OCI-LY1 (cell line): ENCODE data around the gene WDR35.

ENCODE experiments used
- H2AFZ ChIP-seq: fragments of 200-600 bp; sonication (generic), shearing (Covaris generic); 2 replicates; pipeline ENCODE4 v1.6.0; 2014; ENCODE audit warnings: antibody characterized with exemption, mild to moderate bottlenecking, low read length
- H3F3A ChIP-seq: fragments of 200-600 bp; sonication (generic), shearing (Covaris generic); 2 replicates; pipeline ENCODE4 v1.6.0; 2014; ENCODE audit warnings: mild to moderate bottlenecking, antibody characterized with exemption, low read length, moderate library complexity; ENCODE audit not compliant: insufficient read depth
- H3K27ac ChIP-seq: fragments of 200-600 bp; sonication (generic); 2 replicates; pipeline ENCODE4 v1.5.1; 2014; ENCODE audit warnings: low read length, mixed run types, mild to moderate bottlenecking, low read depth; ENCODE audit not compliant: poor library complexity, severe bottlenecking
- H3K27me3 ChIP-seq: fragments of 200-600 bp; sonication (generic); 2 replicates; pipeline ENCODE4 v1.6.0; 2014; ENCODE audit warnings: antibody characterized with exemption, mild to moderate bottlenecking, low read length, moderate library complexity; ENCODE audit not compliant: insufficient read depth
- H3K36me3 ChIP-seq: fragments of 200-600 bp; sonication (generic); 2 replicates; pipeline ENCODE4 v1.6.1; 2014; ENCODE audit warnings: mild to moderate bottlenecking, antibody characterized with exemption, low read length, moderate library complexity, mixed read lengths; ENCODE audit not compliant: insufficient read depth
- H3K4me1 ChIP-seq: fragments of 200-600 bp; sonication (generic); 2 replicates; pipeline ENCODE4 v1.5.1; 2014; ENCODE audit warnings: mild to moderate bottlenecking, low read length, moderate library complexity; ENCODE audit not compliant: insufficient read depth, severe bottlenecking
- H3K4me2 ChIP-seq: fragments of 200-600 bp; sonication (generic), shearing (Covaris generic); 2 replicates; pipeline ENCODE4 v1.6.1; 2014; ENCODE audit warnings: low read length
- H3K4me3 ChIP-seq: fragments of 200-600 bp; sonication (generic); 2 replicates; pipeline ENCODE4 v1.5.1; 2014; ENCODE audit warnings: low read length, low read depth, mild to moderate bottlenecking, mixed read lengths; ENCODE audit not compliant: poor library complexity, severe bottlenecking
- H3K79me2 ChIP-seq: fragments of 200-600 bp; shearing (Covaris generic); 2 replicates; pipeline ENCODE4 v1.6.1; 2016; ENCODE audit warnings: mixed run types, low read length, mixed read lengths; ENCODE audit not compliant: insufficient read depth
- H3K9ac ChIP-seq: fragments of 200-600 bp; sonication (generic), shearing (Covaris generic); 2 replicates; pipeline ENCODE4 v1.6.1; 2014; ENCODE audit warnings: mild to moderate bottlenecking, low read length, mixed read lengths
- H3K9me2 ChIP-seq: fragments of 200-600 bp; sonication (generic), shearing (Covaris generic); 2 replicates; pipeline ENCODE4 v1.6.1; 2014; ENCODE audit warnings: low read depth, mild to moderate bottlenecking, low read length, mixed read lengths
- H3K9me3 ChIP-seq: fragments of 200-600 bp; shearing (Covaris generic); 2 replicates; pipeline ENCODE4 v1.6.1; 2014; ENCODE audit warnings: low read length, mixed read lengths
- H4K20me1 ChIP-seq: fragments of 200-600 bp; sonication (generic), shearing (Covaris generic); 2 replicates; pipeline ENCODE4 v1.6.0; 2016; ENCODE audit warnings: mild to moderate bottlenecking, low read length; ENCODE audit not compliant: insufficient read depth
- EZH2 ChIP-seq: fragments of 200-600 bp; sonication (generic), shearing (Covaris generic); IDR thresholded peaks from 2 replicates; pipeline ENCODE4 v1.8.0; 2017; ENCODE audit warnings: borderline replicate concordance, mixed run types, mild to moderate bottlenecking, antibody characterized with exemption, low read length, moderate library complexity, mixed read lengths
- TF ChIP-seq, protein P1 (sequence below): fragments of 200-600 bp; sonication (generic), shearing (Covaris generic); IDR thresholded peaks from 2 replicates; pipeline ENCODE4 v1.5.1; 2017; ENCODE audit warnings: mild to moderate bottlenecking, antibody characterized with exemption, low read length, moderate library complexity, mixed read lengths

WDR35 gene

DNA sequence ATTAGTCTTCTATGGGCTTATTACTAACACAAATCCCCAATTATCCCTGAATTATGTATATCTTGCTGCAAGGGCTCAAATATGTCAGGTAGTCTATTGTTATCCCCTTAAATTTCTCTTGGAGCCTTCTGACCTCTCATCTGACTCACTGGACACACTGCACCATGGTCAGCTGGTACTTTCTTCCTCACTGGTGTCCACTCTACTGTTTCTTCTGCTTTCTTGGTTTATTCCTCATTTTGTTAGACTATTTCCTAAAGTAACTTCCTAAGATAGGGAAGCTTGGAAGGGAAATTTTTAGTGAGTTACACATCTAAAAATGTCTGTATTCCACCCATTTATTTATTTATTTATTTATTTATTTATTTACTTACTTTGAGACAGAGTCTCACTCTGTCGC, 26.5 kb downstream of the WDR35 start:
- Histone ChIP-seq H3K4me3 (no peak overlapping the region), H3K79me2 (no peaks in the 10 kb centered on the region), H3F3A (no peaks in the 10 kb centered on the region), H3K36me3 (no peaks in the 10 kb centered on the region), H3K9me2 (no peaks in the 10 kb centered on the region), H2AFZ (no peak overlapping the region), H3K4me1 (no peaks in the 10 kb centered on the region), H3K4me2 (no peak overlapping the region), H3K9me3 (no peaks in the 10 kb centered on the region), H4K20me1 (no peaks in the 10 kb centered on the region), H3K27ac (no peak overlapping the region), H3K27me3 (no peaks in the 10 kb centered on the region), H3K9ac (no peak overlapping the region)
- TF ChIP-seq, protein P1, sequence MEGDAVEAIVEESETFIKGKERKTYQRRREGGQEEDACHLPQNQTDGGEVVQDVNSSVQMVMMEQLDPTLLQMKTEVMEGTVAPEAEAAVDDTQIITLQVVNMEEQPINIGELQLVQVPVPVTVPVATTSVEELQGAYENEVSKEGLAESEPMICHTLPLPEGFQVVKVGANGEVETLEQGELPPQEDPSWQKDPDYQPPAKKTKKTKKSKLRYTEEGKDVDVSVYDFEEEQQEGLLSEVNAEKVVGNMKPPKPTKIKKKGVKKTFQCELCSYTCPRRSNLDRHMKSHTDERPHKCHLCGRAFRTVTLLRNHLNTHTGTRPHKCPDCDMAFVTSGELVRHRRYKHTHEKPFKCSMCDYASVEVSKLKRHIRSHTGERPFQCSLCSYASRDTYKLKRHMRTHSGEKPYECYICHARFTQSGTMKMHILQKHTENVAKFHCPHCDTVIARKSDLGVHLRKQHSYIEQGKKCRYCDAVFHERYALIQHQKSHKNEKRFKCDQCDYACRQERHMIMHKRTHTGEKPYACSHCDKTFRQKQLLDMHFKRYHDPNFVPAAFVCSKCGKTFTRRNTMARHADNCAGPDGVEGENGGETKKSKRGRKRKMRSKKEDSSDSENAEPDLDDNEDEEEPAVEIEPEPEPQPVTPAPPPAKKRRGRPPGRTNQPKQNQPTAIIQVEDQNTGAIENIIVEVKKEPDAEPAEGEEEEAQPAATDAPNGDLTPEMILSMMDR, result no peak
- TF ChIP-seq EZH2, result no peak

DNA sequence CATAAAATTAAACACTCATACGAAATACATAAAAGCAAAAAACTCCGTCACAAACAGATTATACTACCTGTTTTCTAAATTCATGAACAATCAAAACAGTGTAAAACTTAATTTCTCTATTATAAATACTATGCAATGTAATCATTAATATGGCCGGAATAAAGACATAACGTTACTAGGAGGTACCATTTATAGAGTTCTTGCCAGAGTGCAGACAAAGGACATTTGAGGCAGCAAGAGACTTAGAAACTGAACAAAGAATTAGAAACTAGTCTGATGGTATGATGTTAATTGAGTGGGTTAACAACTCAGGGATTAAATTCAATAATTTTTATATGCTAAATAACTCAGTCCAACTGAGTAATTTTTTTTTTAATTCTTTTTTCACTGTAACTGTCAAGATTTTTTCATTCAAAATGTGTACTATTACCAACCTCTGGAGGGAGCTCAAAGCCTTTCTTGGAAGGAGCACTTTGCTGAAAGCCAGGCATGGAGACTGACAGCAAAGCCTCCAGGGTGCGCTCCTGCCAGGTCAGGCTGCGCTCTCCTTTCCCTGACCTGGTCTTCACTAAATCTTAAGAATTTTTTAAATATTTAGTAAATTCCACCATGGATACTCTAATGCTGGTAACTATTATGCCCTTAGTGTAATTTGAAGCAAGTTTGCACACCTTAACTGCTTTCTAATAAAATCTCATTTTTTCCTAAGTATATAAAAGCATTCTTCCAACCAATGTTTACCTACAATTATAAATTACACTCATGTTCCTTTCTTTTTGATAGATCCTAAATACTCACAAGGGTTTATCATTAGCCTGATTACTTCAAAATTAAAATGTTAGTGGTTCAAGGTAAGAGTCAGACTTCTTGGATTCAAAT, 34.1 kb downstream of the WDR35 start:
- Histone ChIP-seq H3K9ac (no peak overlapping the region), H3K4me2 (no peak overlapping the region), H3K27me3 (no peaks in the 10 kb centered on the region), H3K36me3 (peaks cover 3% of the 10 kb centered on the region; the same call in 1 of the 2 replicates), H3K9me3 (no peaks in the 10 kb centered on the region), H4K20me1 (no peaks in the 10 kb centered on the region), H3K79me2 (no peaks in the 10 kb centered on the region), H3K4me1 (no peaks in the 10 kb centered on the region), H3K4me3 (no peak overlapping the region), H3F3A (no peaks in the 10 kb centered on the region), H3K9me2 (no peaks in the 10 kb centered on the region), H3K27ac (no peak overlapping the region), H2AFZ (no peak overlapping the region)
- TF ChIP-seq, protein P1, result peak; percentile 92
- TF ChIP-seq EZH2, result no peak

DNA sequence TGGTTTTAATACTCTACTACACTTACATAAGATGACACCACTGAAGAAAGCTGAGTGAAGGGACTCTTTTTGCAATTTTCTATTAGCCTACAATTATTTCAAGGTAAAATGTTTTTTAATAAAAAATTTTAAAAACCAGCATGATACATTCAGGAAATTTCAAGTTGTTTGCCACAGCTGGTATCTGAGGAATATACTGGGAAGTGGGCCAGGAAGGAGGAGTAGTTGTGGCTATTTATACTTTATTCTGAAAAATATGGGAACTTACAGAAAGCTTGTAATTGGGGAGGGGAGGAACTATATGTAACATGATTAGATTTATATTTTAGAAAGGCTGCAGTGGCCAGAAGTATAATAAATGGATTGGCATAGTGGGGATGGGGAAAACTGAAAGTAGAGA, 40.8 kb downstream of the WDR35 start:
- H3K27me3 ChIP-seq, result no peaks in the 10 kb centered on the region
- H3K4me2 ChIP-seq, result no peak overlapping the region
- TF ChIP-seq EZH2, result no peak
- TF ChIP-seq, protein P1, result no peak
- H3K27ac ChIP-seq, result no peak overlapping the region
- H3K4me3 ChIP-seq, result no peak overlapping the region
- H3K4me1 ChIP-seq, result no peaks in the 10 kb centered on the region
- H3K36me3 ChIP-seq, result peaks cover 3% of the 10 kb centered on the region; the same call in 1 of the 2 replicates
- no peaks in the 10 kb centered on the region for H3K79me2 ChIP-seq
- H3K9me3 ChIP-seq, result no peaks in the 10 kb centered on the region
- no peaks in the 10 kb centered on the region for H4K20me1 ChIP-seq
- no peak overlapping the region for H3K9ac ChIP-seq
- no peaks in the 10 kb centered on the region for H3K9me2 ChIP-seq
- no peak overlapping the region for H2AFZ ChIP-seq
- H3F3A ChIP-seq, result no peaks in the 10 kb centered on the region
